ENCODE measurements around the gene PRM2. TPM values are rescaled to one million over a fixed set of nuclear protein-coding genes. Genes with fewer than 3 reads are reported as not detected.
"Not testable (repeated sequence)": the region's sequence is repeated elsewhere in the genome, so short reads cannot be mapped to it uniquely, and the experiment has no call there.

Gene PRM2
- total RNA-seq, 1 donor from 2014 or later: not detected

DNA sequence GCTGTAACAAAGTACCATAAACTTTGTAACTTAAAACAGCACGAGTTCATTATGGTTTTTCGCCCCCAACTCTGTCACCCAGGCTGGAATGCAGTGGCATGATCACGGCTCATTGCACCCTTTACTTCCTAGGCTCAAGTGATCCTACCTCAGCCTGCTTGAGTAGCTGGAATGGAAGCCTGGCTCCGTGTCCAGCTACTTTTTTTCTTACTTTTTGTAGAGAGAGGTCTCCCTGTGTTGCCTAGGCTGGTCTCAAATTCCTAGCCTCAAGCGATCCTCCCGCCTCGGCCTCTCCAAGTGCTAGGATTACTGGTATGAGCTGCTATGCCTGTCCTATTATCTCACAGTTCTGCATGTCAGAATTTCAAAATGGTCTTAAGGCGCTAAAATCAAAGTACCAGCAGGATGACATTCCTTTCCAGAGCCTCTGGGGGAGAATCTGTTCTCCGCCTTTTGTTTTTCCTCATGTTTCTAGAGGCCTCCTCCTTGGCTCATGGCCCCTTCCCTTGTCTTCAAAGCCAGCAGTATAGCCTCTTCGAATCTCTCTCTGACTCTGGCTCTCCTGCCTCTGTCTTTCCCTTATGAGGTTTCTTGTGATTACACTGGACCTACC is 14.9 kb upstream of the PRM2 start:
- H3K36me3 Mint-ChIP-seq (ENCODE audit: low read depth): no peaks in the 10 kb centered on the region
- H3K27ac Mint-ChIP-seq: no peak overlapping the region
- intact Hi-C loops (cut with micrococcal nuclease): no loop called here
- peaks cover 35% of the 10 kb centered on the region for H3K27me3 Mint-ChIP-seq (ENCODE audit: insufficient read depth)
- H3K4me1 Mint-ChIP-seq (ENCODE audit: low read depth): peaks cover 7% of the 10 kb centered on the region
- no peak overlapping the region for H3K4me3 Mint-ChIP-seq
- no peaks in the 10 kb centered on the region for H3K9me3 Mint-ChIP-seq
- DNase-seq (ENCODE audit: low spot score): no peak

DNA sequence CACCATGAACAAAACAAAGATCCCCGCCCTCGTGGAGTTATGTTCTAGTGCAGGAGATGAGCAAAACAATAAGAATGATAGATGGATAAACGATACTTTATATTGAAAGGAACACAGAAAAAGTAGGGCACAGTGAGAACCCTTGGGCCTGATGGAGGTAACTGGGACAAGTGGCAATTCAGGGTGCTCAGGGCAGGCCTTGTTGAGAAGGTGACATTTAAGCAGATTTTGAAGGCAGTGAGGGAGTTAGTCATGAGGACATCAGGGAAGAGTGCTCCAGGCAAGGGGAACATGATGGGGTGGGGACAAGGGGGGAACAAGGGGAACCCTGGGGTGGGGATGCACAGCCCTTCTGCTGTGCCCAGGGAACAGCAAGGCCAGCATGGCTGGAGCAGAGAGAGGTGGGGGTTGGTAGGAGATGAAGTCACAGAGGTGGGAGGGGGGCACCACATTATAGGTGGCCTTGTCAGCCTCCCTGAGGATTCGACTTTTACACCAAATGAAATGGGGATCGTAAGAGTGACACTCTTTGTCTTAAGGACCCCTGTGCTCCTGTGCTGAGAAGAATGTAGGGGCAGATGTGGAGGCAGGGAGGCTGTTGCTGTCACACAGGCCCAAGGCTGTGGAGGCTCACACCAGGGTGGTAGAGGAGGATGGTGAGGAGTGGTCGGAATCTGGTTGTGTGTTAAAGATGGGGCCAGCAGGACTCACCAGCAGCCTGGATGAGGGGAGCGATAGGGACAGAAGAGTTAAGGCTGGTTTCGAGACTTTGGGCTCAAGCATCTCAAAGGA is 14.0 kb upstream of the PRM2 start:
- H3K27ac Mint-ChIP-seq: no peak overlapping the region
- H3K4me3 Mint-ChIP-seq: no peak overlapping the region
- peaks cover 35% of the 10 kb centered on the region for H3K27me3 Mint-ChIP-seq (ENCODE audit: insufficient read depth)
- H3K4me1 Mint-ChIP-seq (ENCODE audit: low read depth): peaks cover 7% of the 10 kb centered on the region
- no peaks in the 10 kb centered on the region for H3K9me3 Mint-ChIP-seq
- no peaks in the 10 kb centered on the region for H3K36me3 Mint-ChIP-seq (ENCODE audit: low read depth)
- intact Hi-C loops (cut with micrococcal nuclease): no loop called here
- no peak for DNase-seq (ENCODE audit: low spot score)

DNA sequence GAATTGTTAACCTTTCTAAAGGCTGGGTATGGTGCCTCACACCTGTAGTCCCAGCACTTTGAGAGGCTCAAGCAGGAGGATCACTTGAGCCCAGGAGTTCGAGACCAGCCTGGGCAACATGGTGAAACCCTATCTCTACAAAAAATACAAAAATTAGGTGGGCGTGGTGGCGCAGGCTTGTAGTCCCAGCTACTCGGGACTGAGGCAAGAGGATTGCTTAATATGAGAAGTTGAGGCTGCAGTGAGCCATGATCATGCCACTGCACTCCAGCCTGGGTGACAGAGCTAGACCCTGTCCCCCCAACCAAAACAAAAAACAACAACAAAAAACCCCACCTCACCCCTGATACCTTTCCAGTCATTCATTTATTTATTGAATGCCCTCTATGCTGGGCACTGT is 13.4 kb upstream of the PRM2 start:
- peaks cover 30% of the 10 kb centered on the region for H3K27me3 Mint-ChIP-seq (ENCODE audit: insufficient read depth)
- H3K4me1 Mint-ChIP-seq (ENCODE audit: low read depth); intact Hi-C loops (cut with micrococcal nuclease); DNase-seq (ENCODE audit: low spot score); H3K9me3 Mint-ChIP-seq; H3K36me3 Mint-ChIP-seq (ENCODE audit: low read depth); H3K4me3 Mint-ChIP-seq; H3K27ac Mint-ChIP-seq: not testable (repeated sequence)

DNA sequence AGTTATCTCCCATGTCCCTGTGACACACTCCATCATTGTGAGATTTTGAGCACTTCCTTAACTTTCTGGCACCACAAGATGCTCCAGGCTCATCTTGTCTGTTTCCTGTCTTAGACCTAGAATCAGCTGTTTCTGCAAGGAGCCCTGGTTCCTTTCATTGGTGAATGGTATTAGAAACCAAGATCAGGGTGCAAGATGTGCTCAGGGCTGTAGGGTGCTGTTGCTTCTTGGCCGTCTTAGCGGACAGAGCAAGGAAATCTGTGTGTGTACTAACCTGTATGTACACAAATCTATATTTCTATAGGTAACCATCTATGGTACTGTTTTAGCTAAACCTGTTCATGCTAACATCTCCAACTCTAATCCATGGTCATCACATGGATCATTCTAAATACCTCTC is 12.9 kb upstream of the PRM2 start:
- no peaks in the 10 kb centered on the region for H3K36me3 Mint-ChIP-seq (ENCODE audit: low read depth)

DNA sequence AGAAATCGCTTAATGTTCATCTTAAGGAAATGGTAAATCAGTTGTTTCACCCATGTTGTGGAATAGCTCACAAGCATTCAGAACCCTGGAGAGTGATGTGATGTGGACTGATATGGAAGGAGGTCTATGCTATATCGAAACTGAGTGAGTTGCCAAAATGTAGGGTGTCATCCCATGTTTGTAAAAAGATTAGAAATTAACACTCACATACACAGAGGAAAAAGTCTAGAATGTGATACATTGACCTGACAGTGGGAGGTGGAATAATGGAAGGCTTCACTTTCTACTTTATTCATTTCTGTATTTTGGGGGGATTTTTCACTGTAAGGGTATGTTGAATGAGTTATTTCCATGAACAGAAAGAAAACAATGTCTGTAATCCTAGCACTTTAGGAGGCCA is 9.6 kb upstream of the PRM2 start:
- H3K27ac Mint-ChIP-seq: no peak overlapping the region
- no peaks in the 10 kb centered on the region for H3K4me1 Mint-ChIP-seq (ENCODE audit: low read depth)
- H3K27me3 Mint-ChIP-seq (ENCODE audit: insufficient read depth): peaks cover 26% of the 10 kb centered on the region
- H3K9me3 Mint-ChIP-seq: no peaks in the 10 kb centered on the region
- intact Hi-C loops (cut with micrococcal nuclease): loop anchor here (2.0 kb wide), 1 partner anchor 25 kb away; no protein-coding TSS in a partner anchor
- no peak for DNase-seq (ENCODE audit: low spot score)
- H3K4me3 Mint-ChIP-seq: no peak overlapping the region
- H3K36me3 Mint-ChIP-seq (ENCODE audit: low read depth): no peaks in the 10 kb centered on the region

More for the DNA sequence above, 12.9 kb upstream of the PRM2 start:
- Mint-ChIP-seq H3K27me3 (ENCODE audit: insufficient read depth) (peaks cover 30% of the 10 kb centered on the region), H3K4me3 (no peak overlapping the region), H3K27ac (no peak overlapping the region), H3K4me1 (ENCODE audit: low read depth) (peaks cover 7% of the 10 kb centered on the region), H3K9me3 (no peaks in the 10 kb centered on the region)
- intact Hi-C loops (cut with micrococcal nuclease): no loop called here
- DNase-seq (ENCODE audit: low spot score): no peak

DNA sequence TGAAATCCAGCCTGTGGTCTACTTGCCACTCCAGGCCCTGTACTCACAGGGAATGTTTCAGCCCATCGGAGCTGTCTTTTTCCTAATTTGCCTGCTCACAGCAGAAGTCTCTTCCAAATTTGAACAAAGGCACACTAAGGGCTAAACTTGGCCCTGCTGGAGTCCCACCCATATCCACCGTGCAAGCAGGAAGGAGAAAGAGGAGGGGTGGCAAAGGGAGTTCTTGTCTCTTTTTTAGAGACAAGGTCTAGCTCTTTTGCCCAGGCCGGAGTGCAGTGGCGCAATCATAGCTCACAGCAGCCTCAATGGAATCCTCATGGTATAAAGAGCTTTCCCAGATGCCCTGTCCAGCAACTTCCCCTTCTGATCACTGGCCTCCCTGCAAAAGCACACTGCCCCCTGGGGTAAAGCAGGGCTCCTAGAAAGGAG is 7.6 kb upstream of the PRM2 start:
- Mint-ChIP-seq H3K9me3 (no peaks in the 10 kb centered on the region), H3K4me1 (ENCODE audit: low read depth) (no peaks in the 10 kb centered on the region), H3K27me3 (ENCODE audit: insufficient read depth) (peaks cover 29% of the 10 kb centered on the region), H3K27ac (no peak overlapping the region), H3K36me3 (ENCODE audit: low read depth) (no peaks in the 10 kb centered on the region), H3K4me3 (no peak overlapping the region)
- DNase-seq (ENCODE audit: low spot score): no peak
- intact Hi-C loops (cut with micrococcal nuclease): no loop called here

DNA sequence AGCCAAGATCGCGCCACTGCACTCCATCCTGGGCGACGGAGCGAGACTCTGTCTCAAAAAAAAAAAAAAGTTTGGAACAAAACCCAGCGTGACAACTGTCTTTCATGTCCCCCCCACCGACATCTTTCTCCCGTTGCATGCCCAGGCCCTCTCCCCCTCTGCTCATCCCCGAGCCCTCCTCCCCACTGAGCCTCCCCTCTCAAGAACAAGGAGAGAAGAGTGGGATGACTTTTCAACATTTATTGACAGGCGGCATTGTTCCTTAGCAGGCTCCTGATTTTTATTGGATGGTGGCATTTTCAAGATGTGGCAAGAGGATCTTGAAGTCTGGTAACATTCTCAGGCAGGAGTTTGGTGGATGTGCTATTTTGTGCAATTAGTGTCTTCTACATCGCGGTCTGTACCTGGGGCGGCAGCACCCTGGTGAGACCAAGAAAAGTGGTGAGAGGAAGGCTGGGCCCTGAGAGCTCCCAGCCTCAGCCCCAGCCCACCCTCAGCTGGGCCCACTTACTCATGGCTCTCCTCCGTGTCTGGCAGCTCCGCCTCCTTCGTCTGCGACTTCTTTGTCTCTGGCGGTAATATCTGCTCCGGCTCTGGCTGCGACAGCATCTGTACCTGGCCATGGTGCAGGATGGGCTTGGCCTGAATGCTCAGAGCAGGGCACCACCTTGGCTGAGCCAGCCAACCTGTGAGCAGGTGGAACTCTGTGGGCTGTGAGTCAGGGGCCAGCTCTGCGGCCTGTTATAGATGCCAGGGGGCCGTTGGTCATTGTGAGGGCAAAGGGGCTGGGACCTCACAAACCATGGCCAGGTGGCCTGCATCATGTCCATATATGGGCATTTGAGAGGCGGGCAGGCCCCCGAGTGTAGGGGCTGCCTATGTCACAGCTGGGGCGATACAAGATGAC is 4.6 kb upstream of the PRM2 start, which contains the start of gene PRM1:
TSS of gene PRM1 (minus strand) at position 715 of the 907 bp plus-strand sequence. CDS start at position 623, 92 bp downstream.
- Mint-ChIP-seq H3K36me3 (ENCODE audit: low read depth) (no peaks in the 10 kb centered on the region), H3K27ac (no peak within 1 kb of the TSS), H3K4me1 (ENCODE audit: low read depth) (no peaks in the 10 kb centered on the region), H3K27me3 (ENCODE audit: insufficient read depth) (peaks cover 23% of the 10 kb centered on the region), H3K4me3 (no peak within 1 kb of the TSS), H3K9me3 (no peaks in the 10 kb centered on the region)
- DNase-seq (ENCODE audit: low spot score): no peak
- intact Hi-C loops (cut with micrococcal nuclease): no loop called here

DNA sequence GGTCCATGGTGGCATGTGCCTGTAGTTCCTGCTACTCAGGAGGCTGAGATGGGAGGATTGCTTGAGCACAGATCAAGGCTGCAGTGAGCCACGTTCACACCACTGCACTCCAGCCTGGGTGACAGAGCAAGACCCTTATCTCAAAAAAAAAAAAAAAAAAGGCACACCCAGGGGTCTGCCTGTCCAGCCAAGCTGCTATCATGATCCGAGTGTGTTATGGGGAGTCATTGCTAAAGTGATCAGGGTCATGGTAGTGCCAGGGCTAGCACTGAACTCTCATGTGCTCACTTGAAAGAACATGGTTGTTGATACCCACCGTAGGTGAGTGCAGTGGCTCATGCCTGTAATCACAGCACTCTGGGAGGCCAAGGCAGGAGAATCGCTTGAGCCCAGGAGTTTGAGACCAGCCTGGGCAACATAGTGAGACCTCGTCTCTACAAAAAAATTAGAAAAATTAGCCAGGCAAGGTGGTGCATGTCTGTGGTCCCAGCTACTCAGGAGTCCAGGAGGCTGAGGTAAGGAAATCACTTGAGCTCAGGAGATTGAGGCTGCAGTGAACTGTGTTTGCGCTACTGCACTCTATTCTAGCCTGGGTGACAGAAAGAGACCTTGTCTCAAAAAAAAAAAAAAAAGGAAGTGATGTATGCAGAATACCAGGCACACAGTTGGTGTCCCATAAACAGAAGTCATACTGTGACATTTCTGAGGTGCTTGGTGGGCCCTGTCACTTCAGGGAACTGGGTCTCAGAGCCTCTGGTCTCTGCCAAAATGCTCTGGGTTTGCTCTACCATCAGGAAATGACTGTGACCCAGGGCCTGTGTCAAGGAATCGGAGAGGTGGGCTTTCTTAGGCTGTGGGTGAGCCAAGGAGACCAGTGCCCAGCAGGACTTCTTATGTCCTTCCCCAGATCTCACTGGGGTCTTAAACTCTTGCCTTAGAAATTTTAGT is 2.7 kb upstream of the PRM2 start:
- Mint-ChIP-seq H3K4me1 (ENCODE audit: low read depth) (no peaks in the 10 kb centered on the region), H3K4me3 (no peak overlapping the region), H3K9me3 (no peaks in the 10 kb centered on the region), H3K27me3 (ENCODE audit: insufficient read depth) (peaks cover 21% of the 10 kb centered on the region), H3K27ac (no peak overlapping the region), H3K36me3 (ENCODE audit: low read depth) (no peaks in the 10 kb centered on the region)
- intact Hi-C loops (cut with micrococcal nuclease): no loop called here
- DNase-seq (ENCODE audit: low spot score): no peak

DNA sequence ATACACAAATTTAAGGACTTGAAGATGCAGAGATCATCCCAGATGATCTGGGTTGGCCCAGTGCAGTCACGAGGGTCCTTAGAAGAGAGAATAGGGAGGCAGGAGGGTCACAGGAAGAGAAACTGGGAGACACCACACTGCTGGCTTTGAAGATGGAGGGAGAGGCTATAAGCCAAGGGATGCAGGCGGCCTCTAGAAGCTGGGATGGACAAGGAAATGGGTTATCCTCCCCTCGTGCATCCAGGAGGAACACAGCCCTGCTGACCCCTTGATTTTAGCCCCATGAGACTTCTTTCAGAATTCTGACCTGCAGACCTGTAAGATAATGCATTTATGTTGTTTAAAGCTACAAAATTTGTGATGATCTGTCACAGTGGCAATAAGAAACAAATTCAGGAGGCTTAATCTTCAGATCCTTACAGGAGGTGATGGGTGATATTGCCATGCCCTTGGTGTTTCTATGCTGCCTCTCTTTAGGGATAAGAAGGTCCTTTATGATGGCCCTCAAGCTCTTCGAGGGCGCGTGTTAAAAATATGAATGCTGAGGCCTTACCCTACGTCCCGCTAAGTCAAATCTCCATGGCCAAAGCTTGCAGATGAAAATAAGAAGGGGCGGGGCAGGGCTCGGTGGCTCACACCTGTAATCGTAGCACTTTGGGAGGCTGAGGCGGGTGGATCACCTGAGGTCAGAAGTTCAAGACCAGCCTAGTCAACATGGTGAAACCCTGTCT is 1.5 kb upstream of the PRM2 start:
- intact Hi-C loops (cut with micrococcal nuclease): no loop called here
- no peak for DNase-seq (ENCODE audit: low spot score)
- no peaks in the 10 kb centered on the region for H3K36me3 Mint-ChIP-seq (ENCODE audit: low read depth)
- H3K4me3 Mint-ChIP-seq: no peak overlapping the region
- no peaks in the 10 kb centered on the region for H3K9me3 Mint-ChIP-seq
- no peaks in the 10 kb centered on the region for H3K4me1 Mint-ChIP-seq (ENCODE audit: low read depth)
- H3K27ac Mint-ChIP-seq: no peak overlapping the region
- H3K27me3 Mint-ChIP-seq (ENCODE audit: insufficient read depth): peaks cover 13% of the 10 kb centered on the region

DNA sequence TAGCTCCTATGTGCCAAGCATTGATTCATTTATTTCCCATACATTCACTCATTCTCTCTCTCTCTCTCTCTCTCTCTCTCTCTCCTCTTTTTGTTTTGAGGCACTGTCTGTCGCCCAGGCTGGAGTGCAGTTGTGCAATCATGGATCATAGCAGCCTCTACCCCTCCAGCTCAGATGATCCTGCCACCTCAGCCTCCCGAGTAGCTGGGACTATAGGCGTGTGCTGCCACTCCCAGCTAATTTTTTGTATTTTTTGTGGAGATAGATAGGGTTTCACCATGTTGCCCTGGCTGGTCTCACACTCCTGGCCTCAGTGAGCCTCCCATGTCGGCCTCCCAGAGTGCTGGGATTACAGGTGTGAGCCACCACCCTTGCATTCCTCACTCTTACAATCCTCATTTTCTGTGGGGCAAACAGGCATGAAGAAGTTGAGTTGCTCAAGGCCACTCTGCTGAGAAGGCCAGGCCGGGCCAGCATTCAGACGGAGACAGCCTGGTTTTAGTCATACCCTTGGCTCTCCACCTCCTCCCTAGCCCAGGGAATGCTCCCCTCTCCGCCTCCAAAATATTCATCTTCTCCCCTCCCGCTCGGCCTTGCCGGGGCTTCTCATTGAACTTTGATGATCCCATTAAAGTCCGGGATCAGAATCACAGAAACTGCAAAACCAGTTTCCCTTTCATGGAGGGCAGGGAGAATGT is 765 bp upstream of the PRM2 start:
- no peak overlapping the region for H3K27ac Mint-ChIP-seq
- peaks cover 10% of the 10 kb centered on the region for H3K27me3 Mint-ChIP-seq (ENCODE audit: insufficient read depth)
- H3K4me1 Mint-ChIP-seq (ENCODE audit: low read depth): no peaks in the 10 kb centered on the region
- no peak for DNase-seq (ENCODE audit: low spot score)
- H3K36me3 Mint-ChIP-seq (ENCODE audit: low read depth): no peaks in the 10 kb centered on the region
- H3K9me3 Mint-ChIP-seq: no peaks in the 10 kb centered on the region
- intact Hi-C loops (cut with micrococcal nuclease): no loop called here
- H3K4me3 Mint-ChIP-seq: no peak overlapping the region

DNA sequence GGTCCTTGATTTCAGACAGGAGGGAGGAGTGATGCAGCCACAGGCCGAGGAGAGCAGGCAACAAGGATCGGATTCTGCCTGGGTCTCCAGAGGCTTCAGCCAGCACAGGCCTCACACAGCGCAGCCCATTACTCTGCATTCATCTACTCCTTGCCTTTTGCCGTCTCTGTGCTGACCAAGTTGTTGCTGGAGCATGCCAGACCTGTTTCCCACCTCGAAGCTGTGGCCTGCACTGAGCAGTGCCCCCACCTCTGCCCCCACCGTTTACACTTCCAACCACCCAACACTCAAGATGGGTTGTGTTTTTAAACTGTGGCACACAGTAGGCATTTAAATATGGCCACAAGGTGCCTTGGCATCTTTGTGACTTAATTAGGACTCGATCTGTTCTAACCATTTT is 1.3 kb downstream of the PRM2 start:
- Mint-ChIP-seq H3K9me3 (no peaks in the 10 kb centered on the region), H3K27me3 (ENCODE audit: insufficient read depth) (peaks cover 6% of the 10 kb centered on the region), H3K4me3 (no peak overlapping the region), H3K36me3 (ENCODE audit: low read depth) (no peaks in the 10 kb centered on the region), H3K4me1 (ENCODE audit: low read depth) (no peaks in the 10 kb centered on the region), H3K27ac (no peak overlapping the region)
- no peak for DNase-seq (ENCODE audit: low spot score)
- intact Hi-C loops (cut with micrococcal nuclease): no loop called here
